ENCODE measurements around the gene DNAJC16. TPM values are rescaled to one million over a fixed set of nuclear protein-coding genes. Genes with fewer than 3 reads are reported as not detected.

The DNAJC16 gene
- total RNA-seq, 1 donor from 2014 or later, result 22.8 TPM

GRCh38 chr1:15525050-15526020 lies 1.3 kb upstream of the DNAJC16 start:
- Mint-ChIP-seq H3K9me3 (ENCODE audit: low read depth) (no peaks in the 10 kb centered on the region), H3K36me3 (ENCODE audit: low read depth) (peaks cover 1% of the 10 kb centered on the region), H3K4me3 (ENCODE audit: unreplicated experiment) (peak overlapping the region; percentile 92), H3K27me3 (ENCODE audit: low read depth) (no peaks in the 10 kb centered on the region), H3K4me1 (ENCODE audit: low read depth) (peaks cover 37% of the 10 kb centered on the region), H3K27ac (ENCODE audit: unreplicated experiment) (peak overlapping the region; percentile 100)
- no peak for TF ChIP-seq CTCF (IDR thresholded peaks at IDR 0.05)
- DNase-seq (ENCODE audit: low spot score), result no peak

- Mint-ChIP-seq H3K27ac (ENCODE audit: unreplicated experiment) (peak overlapping the region; percentile 100), H3K9me3 (ENCODE audit: low read depth) (no peaks in the 10 kb centered on the region), H3K27me3 (ENCODE audit: low read depth) (no peaks in the 10 kb centered on the region), H3K4me1 (ENCODE audit: low read depth) (peaks cover 37% of the 10 kb centered on the region), H3K36me3 (ENCODE audit: low read depth) (peaks cover 1% of the 10 kb centered on the region), H3K4me3 (ENCODE audit: unreplicated experiment) (peak overlapping the region; percentile 92)
- no peak for TF ChIP-seq CTCF (IDR thresholded peaks at IDR 0.05)
- no peak for DNase-seq (ENCODE audit: low spot score)
These were observed 593 bp upstream of the DNAJC16 start for GRCh38 chr1:15526021-15526489.

GRCh38 chr1:15531003-15531402 lies 4.4 kb downstream of the DNAJC16 start:
- peaks cover 6% of the 10 kb centered on the region for H3K36me3 Mint-ChIP-seq (ENCODE audit: low read depth)
- DNase-seq (ENCODE audit: low spot score), result no peak
- no peak overlapping the region for H3K4me3 Mint-ChIP-seq (ENCODE audit: unreplicated experiment)
- H3K27ac Mint-ChIP-seq (ENCODE audit: unreplicated experiment), result no peak overlapping the region
- H3K4me1 Mint-ChIP-seq (ENCODE audit: low read depth), result peaks cover 21% of the 10 kb centered on the region
- no peaks in the 10 kb centered on the region for H3K27me3 Mint-ChIP-seq (ENCODE audit: low read depth)
- no peaks in the 10 kb centered on the region for H3K9me3 Mint-ChIP-seq (ENCODE audit: low read depth)
- TF ChIP-seq CTCF (IDR thresholded peaks at IDR 0.05), result no peak

- TF ChIP-seq CTCF (IDR thresholded peaks at IDR 0.05), result no peak
- Mint-ChIP-seq H3K36me3 (ENCODE audit: low read depth) (peaks cover 10% of the 10 kb centered on the region), H3K27ac (ENCODE audit: unreplicated experiment) (no peak overlapping the region), H3K9me3 (ENCODE audit: low read depth) (no peaks in the 10 kb centered on the region), H3K4me1 (ENCODE audit: low read depth) (peaks cover 16% of the 10 kb centered on the region), H3K27me3 (ENCODE audit: low read depth) (no peaks in the 10 kb centered on the region), H3K4me3 (ENCODE audit: unreplicated experiment) (no peak overlapping the region)
- no peak for DNase-seq (ENCODE audit: low spot score)
These were observed 5.0 kb downstream of the DNAJC16 start for GRCh38 chr1:15531682-15532081.

- Mint-ChIP-seq H3K27me3 (ENCODE audit: low read depth) (no peaks in the 10 kb centered on the region), H3K4me1 (ENCODE audit: low read depth) (peaks cover 17% of the 10 kb centered on the region), H3K9me3 (ENCODE audit: low read depth) (no peaks in the 10 kb centered on the region), H3K4me3 (ENCODE audit: unreplicated experiment) (no peak overlapping the region), H3K36me3 (ENCODE audit: low read depth) (peaks cover 25% of the 10 kb centered on the region), H3K27ac (ENCODE audit: unreplicated experiment) (no peak overlapping the region)
- TF ChIP-seq CTCF (IDR thresholded peaks at IDR 0.05), result no peak
- DNase-seq (ENCODE audit: low spot score), result no peak
These were observed 12.1 kb downstream of the DNAJC16 start for GRCh38 chr1:15538771-15539170.

Data from chondrocyte (in vitro differentiated cells).